Peyer's patch (tissue), 4 donors: Measurements from ENCODE around the gene GRIN3B. TPM values are rescaled to one million over a fixed set of nuclear protein-coding genes. Genes with fewer than 3 reads are reported as not detected.

Experiments
- DNase-seq, 3 donors: peaks; one replicate each; pipeline ENCODE4 v3.0.0-alpha.2; 2017 to 2019
- H3K27ac ChIP-seq, 4 donors: fragments of 200-600 bp; sonication (generic); one replicate each; pipeline ENCODE4 v1.5.1; 2016 to 2019
- H3K27me3 ChIP-seq, 2 donors: fragments of 200-600 bp; sonication (generic); one replicate each; pipeline ENCODE4 v1.5.1; 2019
- H3K36me3 ChIP-seq, 3 donors: fragments of 200-600 bp; sonication (generic); one replicate each; pipeline ENCODE4 v1.5.1; 2016 to 2019
- H3K4me1 ChIP-seq, 4 donors: fragments of 200-600 bp; sonication (generic); one replicate each; pipeline ENCODE4 v1.5.1; 2016 to 2019
- H3K4me3 ChIP-seq, 4 donors: fragments of 200-600 bp; sonication (generic); 1 replicate in 3 of 4; 2 replicates in 1 of 4; pipeline ENCODE4 v1.5.1; 2016 to 2019; ENCODE audit warnings: mild to moderate bottlenecking in 1 of 4
- H3K9me3 ChIP-seq, 4 donors: fragments of 200-600 bp; sonication (generic); one replicate each; pipeline ENCODE4 v1.5.1; 2016 to 2019; ENCODE audit warnings: mild to moderate bottlenecking in 1 of 4
- CTCF ChIP-seq, 6 experiments: fragments of 450-650 bp in 4 of 6; fragments of 200-600 bp in 2 of 6; sonication (generic) in 1 of 6; IDR thresholded peaks; one replicate each; pipeline ENCODE4 v1.5.1; 2017 to 2019; ENCODE audit warnings: antibody characterized with exemption in 6 of 6, mild to moderate bottlenecking in 3 of 6, moderate library complexity in 1 of 6
- POLR2A ChIP-seq, 2 donors: fragments of 450-650 bp; IDR thresholded peaks; one replicate each; pipeline ENCODE4 v1.5.1; 2017; ENCODE audit warnings: antibody characterized with exemption in 2 of 2, mild to moderate bottlenecking in 2 of 2, moderate library complexity in 2 of 2
- small RNA-seq, 2 donors: library from RNA; depleted of rRNA; stranded (forward); fragments of <200 nt; gene quantifications; one replicate each; pipeline ENCODE3, GENCODE V24; 2016
- total RNA-seq, 4 donors: library from RNA; depleted of rRNA; stranded (reverse); fragments of >200 nt; gene quantifications; one replicate each; pipeline ENCODE4 v1.1.0, GENCODE V29; 2016

Gene GRIN3B
- total RNA-seq, 4 donors from 2014 or later, result not detected

- H3K4me3 ChIP-seq, result no peak overlapping the region
- H3K27me3 ChIP-seq, result no peaks in the 10 kb centered on the region
- TF ChIP-seq CTCF (IDR thresholded peaks at IDR 0.05), result no peak
- TF ChIP-seq POLR2A (IDR thresholded peaks at IDR 0.05), result no peak
- peaks cover 0 to 12% (median 3%) of the 10 kb centered on the region in 4 donors for H3K9me3 ChIP-seq
- peak in 1 of 3 donors; percentile 39 for DNase-seq
- H3K36me3 ChIP-seq, result no peaks in the 10 kb centered on the region
- H3K27ac ChIP-seq, result no peak overlapping the region
- H3K4me1 ChIP-seq, result no peaks in the 10 kb centered on the region
These were observed 54.1 kb downstream of the GRIN3B start for GRCh38 chr19:1054102-1055027.

GRCh38 chr19:1055028-1055425, 54.8 kb downstream of the GRIN3B start:
- TF ChIP-seq CTCF (IDR thresholded peaks at IDR 0.05), result no peak
- no peak for TF ChIP-seq POLR2A (IDR thresholded peaks at IDR 0.05)
- H3K27ac ChIP-seq, result no peak overlapping the region
- H3K4me3 ChIP-seq, result no peak overlapping the region
- peak in 1 of 3 donors; percentile 44 for DNase-seq
- H3K9me3 ChIP-seq, result peaks cover 0 to 12% (median 3%) of the 10 kb centered on the region in 4 donors
- no peaks in the 10 kb centered on the region for H3K36me3 ChIP-seq
- H3K27me3 ChIP-seq, result no peaks in the 10 kb centered on the region
- no peaks in the 10 kb centered on the region for H3K4me1 ChIP-seq

- Histone ChIP-seq H3K36me3 (no peaks in the 10 kb centered on the region), H3K9me3 (peaks cover 0 to 12% (median 3%) of the 10 kb centered on the region in 4 donors), H3K27me3 (no peaks in the 10 kb centered on the region), H3K27ac (no peak overlapping the region), H3K4me3 (no peak overlapping the region), H3K4me1 (no peaks in the 10 kb centered on the region)
- no peak for TF ChIP-seq POLR2A (IDR thresholded peaks at IDR 0.05)
- TF ChIP-seq CTCF (IDR thresholded peaks at IDR 0.05), result no peak
- no peak for DNase-seq
These were observed 55.8 kb downstream of the GRIN3B start for GRCh38 chr19:1055886-1056620.

GRCh38 chr19:1057176-1057855, 57.1 kb downstream of the GRIN3B start:
- Histone ChIP-seq H3K9me3 (peaks cover 0 to 12% (median 3%) of the 10 kb centered on the region in 4 donors), H3K4me3 (no peak overlapping the region), H3K27me3 (no peaks in the 10 kb centered on the region), H3K27ac (peak overlapping the region in 1 of 4 donors; percentile 17), H3K36me3 (no peaks in the 10 kb centered on the region), H3K4me1 (no peaks in the 10 kb centered on the region)
- no peak for DNase-seq
- TF ChIP-seq CTCF (IDR thresholded peaks at IDR 0.05), result peak in 5 of 6 experiments; percentile 15 to 64 (median 60)
- TF ChIP-seq POLR2A (IDR thresholded peaks at IDR 0.05), result no peak

- peak in 1 of 3 donors; percentile 50 for DNase-seq
- no peak for TF ChIP-seq POLR2A (IDR thresholded peaks at IDR 0.05)
- peaks cover 0 to 12% (median 3%) of the 10 kb centered on the region in 4 donors for H3K9me3 ChIP-seq
- no peaks in the 10 kb centered on the region for H3K27me3 ChIP-seq
- no peaks in the 10 kb centered on the region for H3K4me1 ChIP-seq
- H3K27ac ChIP-seq, result peak overlapping the region in 1 of 4 donors; percentile 17
- H3K4me3 ChIP-seq, result no peak overlapping the region
- H3K36me3 ChIP-seq, result no peaks in the 10 kb centered on the region
These were observed 57.9 kb downstream of the GRIN3B start for GRCh38 chr19:1058112-1058511.

Small RNA genes lying within 50 kb of the gene (small RNA-seq; reads per million reads assigned to genes)
- gene RNU6-2, result 0 reads per million in 2 donors

Other genes starting within 250 kb of the GRIN3B start
- gene MISP, start 249.3 kb upstream of the GRIN3B start, total RNA-seq, result 100 to 1,000 TPM; 116 to 828 (median 637) TPM
- 100 to 1,000 TPM; 173 to 436 (median 229) TPM for gene PTBP1, start 203.0 kb upstream of the GRIN3B start, total RNA-seq
- gene PLPPR3, start 178.5 kb upstream of the GRIN3B start, total RNA-seq, result not detected
- gene AZU1, start 172.6 kb upstream of the GRIN3B start, total RNA-seq, result not detected
- not detected for gene PRTN3, start 159.4 kb upstream of the GRIN3B start, total RNA-seq
- gene ELANE, start 148.1 kb upstream of the GRIN3B start, total RNA-seq, result not detected
- 100 to 1,000 TPM; 140 to 403 (median 303) TPM for gene CFD, start 140.8 kb upstream of the GRIN3B start, total RNA-seq
- gene MED16, start 107.2 kb upstream of the GRIN3B start, total RNA-seq, result 10 to 100 TPM; 60.2 to 83.6 (median 65.3) TPM
- gene RNU6-9, start 106.9 kb upstream of the GRIN3B start, total RNA-seq, result not detected
- 10 to 100 TPM; 20.8 to 43.5 (median 34.8) TPM for gene R3HDM4, start 87.2 kb upstream of the GRIN3B start, total RNA-seq
- not detected for gene KISS1R, start 83.1 kb upstream of the GRIN3B start, total RNA-seq
- 10 to 100 TPM in 1 of 4 donors, 1 to 10 TPM in 3; 2.8 to 11.0 (median 4.9) TPM for gene ARID3A, start 74.4 kb upstream of the GRIN3B start, total RNA-seq
- 10 to 100 TPM; 26.4 to 58.8 (median 40.5) TPM for gene WDR18, start 16.1 kb upstream of the GRIN3B start, total RNA-seq
- gene TMEM259, start 20.7 kb downstream of the GRIN3B start, total RNA-seq, result 100 to 1,000 TPM; 287 to 409 (median 366) TPM
- gene RNU6-2, start 21.1 kb downstream of the GRIN3B start, total RNA-seq, result not detected
- gene CNN2, start 26.2 kb downstream of the GRIN3B start, total RNA-seq, result 10 to 100 TPM; 20.6 to 47.0 (median 22.6) TPM
- gene ABCA7, start 39.7 kb downstream of the GRIN3B start, total RNA-seq, result 100 to 1,000 TPM in 1 of 4 donors, 10 to 100 TPM in 3; 30.1 to 162 (median 72.1) TPM
- gene ARHGAP45, start 66.7 kb downstream of the GRIN3B start, total RNA-seq, result 100 to 1,000 TPM in 2 of 4 donors, 10 to 100 TPM in 2; 82.6 to 187 (median 118) TPM
- gene POLR2E, start 95.0 kb downstream of the GRIN3B start, total RNA-seq, result 100 to 1,000 TPM in 2 of 4 donors, 10 to 100 TPM in 2; 74.3 to 107 (median 96.9) TPM
- 100 to 1,000 TPM; 258 to 493 (median 326) TPM for gene GPX4, start 103.6 kb downstream of the GRIN3B start, total RNA-seq
- 10 to 100 TPM; 26.4 to 71.0 (median 57.8) TPM for gene SBNO2, start 173.8 kb downstream of the GRIN3B start, total RNA-seq
- 100 to 1,000 TPM in 3 of 4 donors, 10 to 100 TPM in 1; 98.4 to 135 (median 117) TPM for gene STK11, start 205.4 kb downstream of the GRIN3B start, total RNA-seq
- 1 to 10 TPM in 1 of 4 donors, not detected in 3; 1.9 TPM for gene CBARP, start 237.6 kb downstream of the GRIN3B start, total RNA-seq
- gene ATP5F1D, start 241.3 kb downstream of the GRIN3B start, total RNA-seq, result 100 to 1,000 TPM in 3 of 4 donors, 10 to 100 TPM in 1; 88.3 to 299 (median 206) TPM
- 100 to 1,000 TPM in 1 of 4 donors, 10 to 100 TPM in 3; 34.7 to 205 (median 98.9) TPM for gene MIDN, start 248.2 kb downstream of the GRIN3B start, total RNA-seq